Panc1 (cell line): ENCODE results near the gene KCNAB2.

ENCODE experiments used
- CTCF ChIP-seq: fragments of 450-650 bp; IDR thresholded peaks from 2 replicates; pipeline ENCODE4 v1.5.1; 2017; ENCODE audit warnings: mild to moderate bottlenecking
- REST ChIP-seq, 2 experiments: IDR thresholded peaks; 2 replicates each; pipeline ENCODE4 v1.6.1; 2011 to 2012; ENCODE audit warnings: low read depth in 2 of 2, control low read depth in 1 of 2, low read length in 1 of 2, mild to moderate bottlenecking in 1 of 2, moderate library complexity in 1 of 2; ENCODE audit not compliant: insufficient read depth in 1 of 2

GRCh38 chr1:6144175-6144574 lies 98.5 kb downstream of the KCNAB2 start:
- no peak for TF ChIP-seq CTCF
- TF ChIP-seq REST (IDR thresholded peaks at IDR 0.05; ENCODE audit: insufficient read depth in 1 of 2, low read depth in 2 of 2, low read length in 1 of 2) = no peak
